Smooth muscle cell (in vitro differentiated cells): ENCODE measurements around the gene LPAR4. TPM values are rescaled to one million over a fixed set of nuclear protein-coding genes. Genes with fewer than 3 reads are reported as not detected.

Source experiments
- DNase-seq: peaks from one replicate; lab custom pipeline; 2025; ENCODE audit not compliant: unreplicated experiment; lab: John Stamatoyannopoulos, UW
- H2AFZ ChIP-seq: fragments of 200-600 bp; sonication (generic); 2 replicates; pipeline ENCODE4 v1.6.0; 2016; ENCODE audit warnings: antibody characterized with exemption, low read depth, mild to moderate bottlenecking
- H3F3A ChIP-seq: fragments of 200-600 bp; sonication (generic); 2 replicates; pipeline ENCODE4 v1.6.0; 2017; ENCODE audit warnings: antibody characterized with exemption, low read depth
- H3K27ac ChIP-seq: fragments of 200-600 bp; sonication (generic); 2 replicates; pipeline ENCODE4 v1.5.1; 2016; ENCODE audit warnings: low read depth, mild to moderate bottlenecking
- H3K27me3 ChIP-seq: fragments of 200-600 bp; sonication (generic); 2 replicates; pipeline ENCODE4 v1.6.1; 2016; ENCODE audit warnings: low read depth, mild to moderate bottlenecking
- H3K36me3 ChIP-seq: fragments of 200-600 bp; sonication (generic); 2 replicates; pipeline ENCODE4 v1.5.1; 2016; ENCODE audit warnings: low read depth
- H3K4me1 ChIP-seq: fragments of 200-600 bp; sonication (generic); 2 replicates; pipeline ENCODE4 v1.5.1; 2016; ENCODE audit warnings: low read depth
- H3K4me2 ChIP-seq: fragments of 200-600 bp; sonication (generic); 2 replicates; pipeline ENCODE4 v1.6.0; 2016; ENCODE audit warnings: mild to moderate bottlenecking
- H3K4me3 ChIP-seq: fragments of 200-600 bp; sonication (generic); 2 replicates; pipeline ENCODE4 v1.5.1; 2016; ENCODE audit warnings: mild to moderate bottlenecking
- H3K79me2 ChIP-seq: fragments of 200-600 bp; sonication (generic); 2 replicates; pipeline ENCODE4 v1.6.0; 2016; ENCODE audit warnings: low read depth, mild to moderate bottlenecking
- H3K9ac ChIP-seq: fragments of 200-600 bp; sonication (generic); 2 replicates; pipeline ENCODE4 v1.6.0; 2016; ENCODE audit warnings: low read depth
- H3K9me3 ChIP-seq: fragments of 200-600 bp; sonication (generic); replicated peaks from 2 replicates; pipeline ENCODE4 v1.5.1; 2016; ENCODE audit warnings: low read depth
- H4K20me1 ChIP-seq: fragments of 200-600 bp; sonication (generic); 2 replicates; pipeline ENCODE4 v1.6.0; 2016; ENCODE audit warnings: low read depth
- CTCF ChIP-seq: fragments of 200-600 bp; sonication (generic); IDR thresholded peaks from 2 replicates; pipeline ENCODE4 v1.5.1; 2017; ENCODE audit warnings: borderline replicate concordance, mild to moderate bottlenecking, antibody characterized with exemption; ENCODE audit not compliant: insufficient read depth, poor library complexity, severe bottlenecking
- WGBS: methylation state at CpG from one replicate; pipeline ENCODE4 v1.1.7; 2016; ENCODE audit warnings: low lambda C conversion rate; 5-methylcytosine and 5-hydroxymethylcytosine counted together
- polyA plus RNA-seq: library from polyadenylated mRNA; unstranded; fragments of >200 nt; fragmentation: Nextera tagmentation; extraction: Ambion mirVana; gene quantifications from 2 replicates; pipeline ENCODE4 v1.2.1, GENCODE V29; 2016
- total RNA-seq: library from RNA; depleted of rRNA; stranded (reverse); fragments of >200 nt; gene quantifications from 2 replicates; pipeline ENCODE4 v1.2.3, GENCODE V29; 2014

Gene LPAR4, protein sequence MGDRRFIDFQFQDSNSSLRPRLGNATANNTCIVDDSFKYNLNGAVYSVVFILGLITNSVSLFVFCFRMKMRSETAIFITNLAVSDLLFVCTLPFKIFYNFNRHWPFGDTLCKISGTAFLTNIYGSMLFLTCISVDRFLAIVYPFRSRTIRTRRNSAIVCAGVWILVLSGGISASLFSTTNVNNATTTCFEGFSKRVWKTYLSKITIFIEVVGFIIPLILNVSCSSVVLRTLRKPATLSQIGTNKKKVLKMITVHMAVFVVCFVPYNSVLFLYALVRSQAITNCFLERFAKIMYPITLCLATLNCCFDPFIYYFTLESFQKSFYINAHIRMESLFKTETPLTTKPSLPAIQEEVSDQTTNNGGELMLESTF
- total RNA-seq (1.2 and 3.1 TPM in 2 replicates), polyA plus RNA-seq (0.25 and 0.72 TPM in 2 replicates)

DNA sequence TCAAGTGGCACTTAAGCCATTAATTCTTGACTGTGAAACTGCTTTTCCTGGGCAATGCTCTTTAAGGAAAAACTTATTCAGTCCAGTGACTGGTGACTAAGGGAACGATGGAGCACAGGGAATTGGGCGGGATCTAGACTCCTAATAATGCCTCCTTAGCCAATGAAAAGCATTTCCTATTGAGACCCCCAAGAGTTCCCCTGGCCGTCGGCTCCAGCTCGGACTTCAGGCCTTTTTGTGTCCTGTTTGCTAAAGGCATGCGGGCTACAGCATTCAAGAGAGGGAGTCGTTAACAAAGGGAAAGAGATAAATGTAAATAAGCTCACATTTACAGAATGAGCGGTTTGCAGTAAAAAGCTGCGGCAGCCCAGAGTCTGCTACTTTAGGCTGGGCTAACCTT, at the start of gene LPAR4:
Gene LPAR4 (plus strand): TSS at position 232 of the 400 bp plus-strand sequence. CDS start 7,150 bp downstream, outside the sequence.
- Histone ChIP-seq H4K20me1 (no peaks in the 10 kb centered on the region), H3K9ac (peak within 1 kb of the TSS; percentile 1), H3K79me2 (no peaks in the 10 kb centered on the region), H3K4me2 (peak within 1 kb of the TSS; percentile 71), H3K9me3 (no peaks in the 10 kb centered on the region), H3K27ac (peak within 1 kb of the TSS; percentile 5), H3K27me3 (no peaks in the 10 kb centered on the region), H3K4me1 (peaks cover 16% of the 10 kb centered on the region), H2AFZ (peak within 1 kb of the TSS; percentile 75), H3K4me3 (peak within 1 kb of the TSS; percentile 40), H3F3A (no peaks in the 10 kb centered on the region), H3K36me3 (no peaks in the 10 kb centered on the region)
- WGBS: 42% methylated on average over 9 of the region's 9 CpGs
- TF ChIP-seq CTCF: no peak
- DNase-seq: no peak

- no peak for DNase-seq
- Histone ChIP-seq H2AFZ (no peak overlapping the region), H3K9me3 (no peaks in the 10 kb centered on the region), H3K4me1 (no peaks in the 10 kb centered on the region), H3K36me3 (no peaks in the 10 kb centered on the region), H3K79me2 (no peaks in the 10 kb centered on the region), H3K9ac (no peak overlapping the region), H3F3A (no peaks in the 10 kb centered on the region), H4K20me1 (no peaks in the 10 kb centered on the region), H3K4me2 (no peak overlapping the region), H3K27me3 (no peaks in the 10 kb centered on the region), H3K4me3 (no peak overlapping the region), H3K27ac (no peak overlapping the region)
- WGBS: 53% methylated on average over 2 of the region's 2 CpGs
- TF ChIP-seq CTCF: no peak
These were observed 41.4 kb upstream of the LPAR4 start for GRCh38 chrX:78706071-78706470.

GRCh38 chrX:78708262-78708661, 39.3 kb upstream of the LPAR4 start:
- Histone ChIP-seq H2AFZ (no peak overlapping the region), H3K4me1 (no peaks in the 10 kb centered on the region), H3K27me3 (no peaks in the 10 kb centered on the region), H3F3A (no peaks in the 10 kb centered on the region), H3K79me2 (no peaks in the 10 kb centered on the region), H3K9me3 (no peaks in the 10 kb centered on the region), H3K4me2 (no peak overlapping the region), H3K9ac (no peak overlapping the region), H4K20me1 (no peaks in the 10 kb centered on the region), H3K4me3 (no peak overlapping the region), H3K27ac (no peak overlapping the region), H3K36me3 (no peaks in the 10 kb centered on the region)
- no peak for DNase-seq
- TF ChIP-seq CTCF: peak; percentile 43
- 42% methylated on average over 2 of the region's 2 CpGs for WGBS

DNA sequence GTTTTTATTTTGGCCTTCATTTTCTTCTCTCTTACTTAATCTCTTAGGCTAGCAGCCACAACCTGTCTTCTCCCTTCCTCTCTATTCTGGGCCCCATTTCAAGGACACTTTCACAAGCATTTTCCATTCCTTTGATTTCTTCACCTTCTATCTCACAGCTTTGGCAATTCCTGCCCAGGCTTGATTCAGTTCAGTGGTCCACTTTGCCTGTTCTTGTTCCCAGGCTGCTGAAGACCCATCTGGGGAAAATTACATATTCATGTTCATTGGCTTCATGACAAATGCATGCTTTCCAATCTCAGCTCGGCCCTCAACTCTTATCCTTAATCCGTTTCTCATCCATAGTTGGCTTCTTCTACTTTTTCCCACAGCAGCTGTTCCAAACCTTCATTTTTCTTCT, 38.7 kb upstream of the LPAR4 start:
- H3F3A ChIP-seq: no peaks in the 10 kb centered on the region
- H4K20me1 ChIP-seq: no peaks in the 10 kb centered on the region
- H2AFZ ChIP-seq: no peak overlapping the region
- H3K9ac ChIP-seq: no peak overlapping the region
- H3K9me3 ChIP-seq: no peaks in the 10 kb centered on the region
- no peak for TF ChIP-seq CTCF
- H3K36me3 ChIP-seq: no peaks in the 10 kb centered on the region
- H3K27ac ChIP-seq: no peak overlapping the region
- H3K79me2 ChIP-seq: no peaks in the 10 kb centered on the region
- WGBS: 76% methylated on average over 2 of the region's 2 CpGs
- H3K4me3 ChIP-seq: no peak overlapping the region
- no peaks in the 10 kb centered on the region for H3K27me3 ChIP-seq
- no peak overlapping the region for H3K4me2 ChIP-seq
- DNase-seq: no peak
- no peaks in the 10 kb centered on the region for H3K4me1 ChIP-seq
